VCaP (cell line): ENCODE data around the gene SPN.

Experiments
- H3K27ac ChIP-seq: fragments of 450-650 bp; 2 replicates; pipeline ENCODE4 v1.5.1; 2017
- CTCF ChIP-seq: fragments of 450-650 bp; conservative IDR thresholded peaks from 2 replicates; pipeline ENCODE4 v1.5.1; 2017; ENCODE audit warnings: mild to moderate bottlenecking, moderate library complexity

Gene SPN

GRCh38 chr16:29641561-29641960 lies 21.5 kb upstream of the SPN start:
- TF ChIP-seq CTCF: no peak
- H3K27ac ChIP-seq: no peak overlapping the region

GRCh38 chr16:29643596-29643995 lies 19.5 kb upstream of the SPN start:
- TF ChIP-seq CTCF: no peak
- no peak overlapping the region for H3K27ac ChIP-seq

- TF ChIP-seq CTCF: no peak
- no peak overlapping the region for H3K27ac ChIP-seq
These were observed 18.6 kb upstream of the SPN start for GRCh38 chr16:29644338-29644857.

- H3K27ac ChIP-seq: no peak overlapping the region
- TF ChIP-seq CTCF: no peak
These were observed 17.9 kb upstream of the SPN start for GRCh38 chr16:29644973-29645693.

- H3K27ac ChIP-seq: no peak overlapping the region
- TF ChIP-seq CTCF: no peak
These were observed 17.3 kb upstream of the SPN start for GRCh38 chr16:29645694-29646187.

- no peak for TF ChIP-seq CTCF
- no peak overlapping the region for H3K27ac ChIP-seq
These were observed 16.1 kb upstream of the SPN start for GRCh38 chr16:29646947-29647346.

- no peak for TF ChIP-seq CTCF
- H3K27ac ChIP-seq: no peak overlapping the region
These were observed 13.2 kb upstream of the SPN start for GRCh38 chr16:29649588-29650494.
